ENCODE measurements around the gene CNKSR3. TPM values are rescaled to one million over a fixed set of nuclear protein-coding genes. Genes with fewer than 3 reads are reported as not detected.
A peak's percentile ranks its signal among the peaks of the same experiment; 100 is the strongest.

The CNKSR3 gene
- total RNA-seq, 1 donor: 4.7 TPM

- H3K4me3 ChIP-seq (ENCODE audit: low read depth, low read length): no peak overlapping the region
- DNase-seq (ENCODE audit: low read depth): peak; percentile 72
- no peak for TF ChIP-seq CTCF (IDR thresholded peaks at IDR 0.05; ENCODE audit: insufficient read depth, low read depth, low read length)
These were observed 139.2 kb downstream of the CNKSR3 start for GRCh38 chr6:154371281-154371680.

- H3K4me3 ChIP-seq (ENCODE audit: low read depth, low read length): no peak overlapping the region
- TF ChIP-seq CTCF (IDR thresholded peaks at IDR 0.05; ENCODE audit: insufficient read depth, low read depth, low read length): peak; percentile 49
- DNase-seq (ENCODE audit: low read depth): peak; percentile 42
These were observed 139.9 kb downstream of the CNKSR3 start for GRCh38 chr6:154370545-154370944.

GRCh38 chr6:154367839-154368695 lies 142.4 kb downstream of the CNKSR3 start:
- no peak for TF ChIP-seq CTCF (IDR thresholded peaks at IDR 0.05; ENCODE audit: insufficient read depth, low read depth, low read length)
- peak; percentile 66 for DNase-seq (ENCODE audit: low read depth)
- no peak overlapping the region for H3K4me3 ChIP-seq (ENCODE audit: low read depth, low read length)

GRCh38 chr6:154367336-154367735 lies 143.1 kb downstream of the CNKSR3 start:
- H3K4me3 ChIP-seq (ENCODE audit: low read depth, low read length): no peak overlapping the region
- TF ChIP-seq CTCF (IDR thresholded peaks at IDR 0.05; ENCODE audit: insufficient read depth, low read depth, low read length): no peak
- DNase-seq (ENCODE audit: low read depth): no peak

GRCh38 chr6:154363821-154364220 lies 146.7 kb downstream of the CNKSR3 start:
- DNase-seq (ENCODE audit: low read depth): no peak
- TF ChIP-seq CTCF (IDR thresholded peaks at IDR 0.05; ENCODE audit: insufficient read depth, low read depth, low read length): no peak
- H3K4me3 ChIP-seq (ENCODE audit: low read depth, low read length): no peak overlapping the region

GRCh38 chr6:154361476-154361875 lies 149.0 kb downstream of the CNKSR3 start:
- no peak for TF ChIP-seq CTCF (IDR thresholded peaks at IDR 0.05; ENCODE audit: insufficient read depth, low read depth, low read length)
- H3K4me3 ChIP-seq (ENCODE audit: low read depth, low read length): no peak overlapping the region
- peak; percentile 24 for DNase-seq (ENCODE audit: low read depth)

Measured in fibroblast of villous mesenchyme (primary cell).